ENCODE results near the gene GPATCH3. TPM values are rescaled to one million over a fixed set of nuclear protein-coding genes. Genes with fewer than 3 reads are reported as not detected.
A peak's percentile ranks its signal among the peaks of the same experiment; 100 is the strongest.

Gene GPATCH3
- total and polyA plus RNA-seq, 2 of the 4 experiments (the other 2 are of a cell fraction): 5.2 to 8.0 TPM

GRCh38 chr1:26910343-26911160 is 10.3 kb upstream of the GPATCH3 start:
- dilution Hi-C loops (cut with HindIII; ENCODE audit: low sequenced_read_pairs, unreplicated experiment) (no loop called here), in situ Hi-C loops (cut with MboI; ENCODE audit: low sequenced_read_pairs) (no loop called here), intact Hi-C loops (cut with micrococcal nuclease) (no loop called here)
- H3K14ac ChIP-seq (replicated peaks; ENCODE audit: low read depth, low read length): no peak overlapping the region
- BruUV-seq (replicated peaks): no TSS peak
- H2BK20ac ChIP-seq (ENCODE audit: low read depth, low read length): no peak overlapping the region
- no peak overlapping the region for H2BK5ac ChIP-seq (ENCODE audit: low read depth, low read length, poor library complexity, severe bottlenecking)
- H3K4me1 ChIP-seq (ENCODE audit: control insufficient read depth, insufficient read depth, low read length): no peaks in the 10 kb centered on the region
- H3K79me1 ChIP-seq (ENCODE audit: low read depth in 1 of 2, low read length in 2 of 2): no peaks in the 10 kb centered on the region
- no peak overlapping the region for H3K23ac ChIP-seq (ENCODE audit: low read depth, low read length)
- no peaks in the 10 kb centered on the region for H4K20me1 ChIP-seq (ENCODE audit: insufficient read depth, low read length)
- no peak for ATAC-seq (ENCODE audit: low read depth)
- no peak for DNase-seq
- no peaks in the 10 kb centered on the region for H3K36me3 ChIP-seq (ENCODE audit: control insufficient read depth, insufficient read depth, low read length)
- H3K27ac ChIP-seq (ENCODE audit: insufficient read depth, low read length): no peak overlapping the region
- ChIA-PET CTCF (no interaction called here), POLR2A (ENCODE audit: unreplicated experiment) (no interaction called here)
- no peak overlapping the region for H2AK5ac ChIP-seq (ENCODE audit: low read depth, low read length)
- H4K5ac ChIP-seq (ENCODE audit: low read depth, low read length): no peak overlapping the region
- H2BK15ac ChIP-seq (ENCODE audit: low read depth, low read length): no peak overlapping the region
- H3K56ac ChIP-seq (ENCODE audit: extremely low read depth, insufficient read depth, low read length): no peak overlapping the region
- no peak overlapping the region for H3K4ac ChIP-seq (ENCODE audit: low read depth, low read length)
- no peak overlapping the region for H3K4me2 ChIP-seq (ENCODE audit: low read depth, low read length)
- H3K9ac ChIP-seq (ENCODE audit: low read depth, low read length): no peak overlapping the region
- H3K18ac ChIP-seq (ENCODE audit: low read depth, low read length): no peak overlapping the region
- no peaks in the 10 kb centered on the region for H3K9me1 ChIP-seq (ENCODE audit: insufficient read depth, low read length)
- H2AFZ ChIP-seq (replicated peaks; ENCODE audit: low read length, poor library complexity): no peak overlapping the region
- WGBS, 2 experiments (ENCODE audit: extremely low coverage in 2 of 2, insufficient read length in 1 of 2): 63% methylated on average over 1 of the region's 4 CpGs; no CpG with 5 or more reads in 1 of the 2 experiments
- H2AK9ac ChIP-seq (replicated peaks; ENCODE audit: low read depth, low read length, poor library complexity): no peak overlapping the region
- no peak overlapping the region for H4K8ac ChIP-seq (ENCODE audit: low read depth in 2 of 2, low read length in 2 of 2)
- TF ChIP-seq CHD1 (IDR thresholded peaks at IDR 0.05; ENCODE audit: low read depth, low read length) (no peak), USF2 (IDR thresholded peaks at IDR 0.05; ENCODE audit: low read depth, low read length) (no peak), FOS (IDR thresholded peaks at IDR 0.05; ENCODE audit: low read depth, low read length) (no peak), CEBPB (IDR thresholded peaks at IDR 0.05; ENCODE audit: low read depth, low read length) (0 out of 2 replicates have a peak, but pooled peaks have one; percentile 23)
- H4K91ac ChIP-seq (ENCODE audit: insufficient read depth, low read depth, low read length): no peak overlapping the region
- H3K4me3 ChIP-seq (ENCODE audit: insufficient read depth, low read depth, low read length): no peak overlapping the region
- H2BK120ac ChIP-seq (ENCODE audit: low read depth, low read length): no peak overlapping the region
- H3K27me3 ChIP-seq (ENCODE audit: control insufficient read depth, insufficient read depth, low read length): peaks cover 20% of the 10 kb centered on the region
- H3K9me3 ChIP-seq (ENCODE audit: control insufficient read depth, insufficient read depth, low read length): no peaks in the 10 kb centered on the region

All from IMR-90 (cell line).